Measurements from ENCODE around the gene MAPK6. TPM values are rescaled to one million over a fixed set of nuclear protein-coding genes. Genes with fewer than 3 reads are reported as not detected.

Gene MAPK6
- total RNA-seq, 1 donor, result 135 TPM

DNA sequence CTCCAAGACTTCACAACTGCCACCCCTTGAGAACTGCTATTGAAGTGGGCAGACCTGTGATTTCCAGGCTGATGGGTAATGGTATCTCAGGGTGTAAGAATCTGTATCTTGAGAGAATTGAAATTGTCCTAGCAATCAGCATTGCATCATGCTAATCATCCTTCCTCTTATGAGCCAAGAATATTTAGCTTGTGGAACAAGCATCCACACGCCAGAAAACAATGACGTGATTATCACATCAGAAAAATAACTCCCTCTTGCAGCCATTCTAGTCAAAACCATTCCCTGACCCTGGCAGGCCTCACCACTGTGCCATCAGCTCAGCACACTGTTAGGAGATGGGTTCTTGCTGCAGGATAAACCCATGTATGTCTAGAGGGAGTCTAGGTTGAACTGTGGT is 86.8 kb downstream of the MAPK6 start:
- H3K4me3 ChIP-seq (ENCODE audit: low read depth, low read length), result no peak overlapping the region
- no peak for DNase-seq (ENCODE audit: low read depth)
- TF ChIP-seq CTCF (IDR thresholded peaks at IDR 0.05; ENCODE audit: insufficient read depth, low read depth, low read length), result no peak

DNA sequence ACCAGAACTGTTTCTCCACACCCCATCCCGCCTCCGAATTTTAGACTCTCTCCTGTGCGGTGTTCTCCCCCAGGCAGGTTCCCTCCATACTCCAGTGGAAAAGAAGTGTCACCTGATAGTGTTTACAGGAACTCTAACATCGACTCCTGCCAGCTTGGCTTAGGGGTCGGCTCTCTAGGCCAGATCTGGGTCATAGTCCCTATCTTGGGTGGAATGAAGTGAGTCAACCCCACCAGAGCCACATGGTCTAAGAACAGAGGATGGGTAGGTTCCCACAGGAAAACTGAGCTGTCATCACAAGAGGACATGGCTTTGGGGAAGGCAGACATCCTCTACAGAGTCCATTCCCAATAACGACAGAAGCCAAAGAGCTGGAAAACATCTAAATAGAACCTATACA is 87.6 kb downstream of the MAPK6 start:
- H3K4me3 ChIP-seq (ENCODE audit: low read depth, low read length), result no peak overlapping the region
- no peak for DNase-seq (ENCODE audit: low read depth)
- TF ChIP-seq CTCF (IDR thresholded peaks at IDR 0.05; ENCODE audit: insufficient read depth, low read depth, low read length), result no peak

DNA sequence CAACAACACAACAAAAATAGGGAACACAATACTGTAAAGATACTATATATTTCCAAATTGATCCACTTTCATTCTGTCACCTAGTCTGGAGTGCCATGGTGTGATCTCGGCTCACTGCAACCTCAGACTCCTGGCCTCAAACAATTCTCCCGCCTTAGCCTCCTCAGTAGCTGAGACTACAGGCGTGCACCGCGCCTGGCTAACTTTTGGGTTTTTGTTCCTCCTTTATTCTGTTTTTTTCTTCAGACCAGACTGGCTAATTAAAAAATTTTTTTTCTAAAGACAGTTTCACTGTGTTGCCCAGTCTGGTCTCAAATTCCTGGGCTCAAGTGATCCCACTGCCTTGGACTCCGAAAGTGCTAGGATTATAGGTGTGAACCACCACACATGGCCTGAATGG is 88.2 kb downstream of the MAPK6 start:
- DNase-seq (ENCODE audit: low read depth), result no peak
- no peak overlapping the region for H3K4me3 ChIP-seq (ENCODE audit: low read depth, low read length)
- no peak for TF ChIP-seq CTCF (IDR thresholded peaks at IDR 0.05; ENCODE audit: insufficient read depth, low read depth, low read length)

GRCh38 chr15:52109559-52110451 is 90.8 kb downstream of the MAPK6 start:
- no peak for TF ChIP-seq CTCF (IDR thresholded peaks at IDR 0.05; ENCODE audit: insufficient read depth, low read depth, low read length)
- H3K4me3 ChIP-seq (ENCODE audit: low read depth, low read length), result no peak overlapping the region
- DNase-seq (ENCODE audit: low read depth), result no peak

DNA sequence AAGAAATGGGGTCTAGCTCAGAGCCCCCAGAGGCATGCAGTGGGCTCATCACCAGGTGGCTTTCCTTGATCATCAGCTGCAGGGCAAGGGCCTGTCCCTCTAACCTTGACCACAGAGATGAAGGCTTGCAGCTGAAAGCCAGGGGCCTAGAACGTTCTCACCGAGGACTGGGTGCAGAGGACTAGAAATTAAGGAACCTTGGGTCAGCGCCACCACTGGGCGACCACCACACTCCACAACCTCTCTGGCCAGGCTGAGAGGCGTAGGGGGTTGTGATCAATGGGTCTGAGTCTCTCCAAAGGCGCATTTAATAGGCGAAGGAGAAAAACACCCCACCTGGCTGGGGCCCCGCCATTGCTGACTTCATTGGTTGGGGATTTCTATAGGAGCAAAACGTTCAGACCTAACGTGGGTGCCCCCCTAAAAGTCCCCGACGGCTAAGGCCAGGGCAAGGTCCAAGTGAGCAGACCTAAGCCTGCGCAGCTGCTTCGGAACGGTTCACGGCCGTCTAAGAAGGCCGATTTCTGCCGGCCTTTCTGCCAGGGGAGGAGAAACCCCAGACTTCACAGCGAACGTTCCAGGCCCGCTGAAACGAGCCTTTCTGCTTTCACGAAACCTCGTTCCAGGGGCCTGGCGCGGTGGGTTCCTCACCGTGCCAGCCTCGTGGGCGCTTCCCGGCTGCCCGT is 92.6 kb downstream of the MAPK6 start:
- no peak for TF ChIP-seq CTCF (IDR thresholded peaks at IDR 0.05; ENCODE audit: insufficient read depth, low read depth, low read length)
- H3K4me3 ChIP-seq (ENCODE audit: low read depth, low read length), result peak overlapping the region; percentile 48
- no peak for DNase-seq (ENCODE audit: low read depth)

DNA sequence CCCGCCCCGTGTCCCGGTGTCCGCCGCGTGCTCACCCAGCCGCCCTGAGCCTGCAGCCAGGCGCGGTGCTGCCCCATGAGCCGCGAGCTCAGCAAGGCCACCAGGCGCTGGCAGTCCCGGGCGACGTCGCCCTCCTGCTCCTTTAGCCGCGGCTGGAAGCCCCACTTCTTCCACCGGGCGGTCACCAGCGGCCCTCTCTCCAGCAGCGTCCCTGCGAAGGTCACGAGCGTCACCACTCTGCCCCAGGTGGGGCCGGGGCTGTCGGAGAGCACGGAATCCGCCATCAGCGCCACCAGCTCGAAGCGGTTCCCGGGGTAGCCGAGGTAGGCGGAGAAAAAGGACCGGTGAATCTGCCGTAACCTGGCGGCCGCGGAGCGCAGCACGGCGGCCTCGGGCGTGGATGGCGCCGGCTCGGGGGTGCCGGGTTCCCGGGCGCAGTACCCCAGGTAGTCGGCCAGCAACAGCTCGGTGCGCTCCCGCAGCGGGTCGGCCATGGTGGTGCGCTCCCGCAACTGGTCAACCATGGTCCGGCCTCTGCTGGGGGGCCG is 93.3 kb downstream of the MAPK6 start:
- DNase-seq (ENCODE audit: low read depth), result no peak
- peak overlapping the region; percentile 48 for H3K4me3 ChIP-seq (ENCODE audit: low read depth, low read length)
- no peak for TF ChIP-seq CTCF (IDR thresholded peaks at IDR 0.05; ENCODE audit: insufficient read depth, low read depth, low read length)
